ES-I3 (cell line): ENCODE data around the gene AXIN1.

Experiments
- H3K36me3 ChIP-seq: 2 replicates; pipeline ENCODE4 v1.6.1; 2013; ENCODE audit warnings: mild to moderate bottlenecking, low read length, control low read depth, moderate library complexity; ENCODE audit not compliant: insufficient read depth
- H3K4me1 ChIP-seq: 2 replicates; pipeline ENCODE4 v1.6.1; 2013; ENCODE audit warnings: mild to moderate bottlenecking, control low read depth, low read length; ENCODE audit not compliant: insufficient read depth
- H3K9ac ChIP-seq: 2 replicates; pipeline ENCODE4 v1.6.1; 2013; ENCODE audit warnings: low read depth, mild to moderate bottlenecking, low read length, moderate library complexity
- H3K9me3 ChIP-seq: 2 replicates; pipeline ENCODE4 v1.6.1; 2013; ENCODE audit warnings: mild to moderate bottlenecking, low read length, moderate library complexity; ENCODE audit not compliant: control insufficient read depth, insufficient read depth

The AXIN1 gene

DNA sequence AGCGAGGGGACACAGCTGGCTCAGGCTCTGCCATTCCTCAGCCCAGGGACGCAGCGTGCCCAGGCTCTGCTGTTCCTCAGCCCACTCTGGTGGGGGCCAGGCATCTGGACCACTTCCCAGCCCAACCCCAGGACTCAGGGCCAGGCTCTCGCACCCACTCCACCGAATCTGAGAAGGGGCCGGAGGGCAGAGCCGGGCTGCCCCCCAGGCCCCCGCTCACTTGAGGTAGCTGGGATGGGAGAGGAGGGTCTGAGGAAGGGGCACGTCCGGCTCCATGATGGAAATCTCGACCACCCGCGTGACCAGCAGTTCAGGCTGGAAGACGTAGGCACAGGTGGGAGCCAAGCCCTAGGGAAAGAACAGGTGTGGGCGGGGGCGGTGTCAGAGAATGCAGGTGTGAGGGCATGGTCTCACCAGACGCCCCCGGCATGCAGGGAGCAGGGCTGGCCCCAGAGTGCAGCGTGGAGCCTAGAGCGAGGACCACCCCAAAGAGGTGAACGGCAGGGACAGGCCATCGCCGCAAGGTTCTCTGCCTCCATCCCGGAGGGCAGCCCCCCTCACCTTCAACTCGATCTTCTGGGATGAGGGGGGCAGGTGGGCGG is 24.4 kb upstream of the AXIN1 start:
- peaks cover 6% of the 10 kb centered on the region for H3K36me3 ChIP-seq
- H3K4me1 ChIP-seq: peaks cover 8% of the 10 kb centered on the region
- H3K9ac ChIP-seq: no peak overlapping the region
- no peaks in the 10 kb centered on the region for H3K9me3 ChIP-seq

GRCh38 chr16:375927-376816 is 23.6 kb upstream of the AXIN1 start:
- Histone ChIP-seq H3K9me3 (no peaks in the 10 kb centered on the region), H3K9ac (no peak overlapping the region), H3K4me1 (peaks cover 8% of the 10 kb centered on the region), H3K36me3 (peaks cover 6% of the 10 kb centered on the region)

GRCh38 chr16:375212-375611 is 22.7 kb upstream of the AXIN1 start:
- Histone ChIP-seq H3K4me1 (peaks cover 8% of the 10 kb centered on the region), H3K9me3 (no peaks in the 10 kb centered on the region), H3K9ac (no peak overlapping the region), H3K36me3 (peaks cover 6% of the 10 kb centered on the region)

- Histone ChIP-seq H3K9ac (no peak overlapping the region), H3K36me3 (peaks cover 6% of the 10 kb centered on the region), H3K9me3 (no peaks in the 10 kb centered on the region), H3K4me1 (peaks cover 3% of the 10 kb centered on the region; the same call in 1 of the 2 replicates)
These were observed 22.0 kb upstream of the AXIN1 start for GRCh38 chr16:374616-374926.

DNA sequence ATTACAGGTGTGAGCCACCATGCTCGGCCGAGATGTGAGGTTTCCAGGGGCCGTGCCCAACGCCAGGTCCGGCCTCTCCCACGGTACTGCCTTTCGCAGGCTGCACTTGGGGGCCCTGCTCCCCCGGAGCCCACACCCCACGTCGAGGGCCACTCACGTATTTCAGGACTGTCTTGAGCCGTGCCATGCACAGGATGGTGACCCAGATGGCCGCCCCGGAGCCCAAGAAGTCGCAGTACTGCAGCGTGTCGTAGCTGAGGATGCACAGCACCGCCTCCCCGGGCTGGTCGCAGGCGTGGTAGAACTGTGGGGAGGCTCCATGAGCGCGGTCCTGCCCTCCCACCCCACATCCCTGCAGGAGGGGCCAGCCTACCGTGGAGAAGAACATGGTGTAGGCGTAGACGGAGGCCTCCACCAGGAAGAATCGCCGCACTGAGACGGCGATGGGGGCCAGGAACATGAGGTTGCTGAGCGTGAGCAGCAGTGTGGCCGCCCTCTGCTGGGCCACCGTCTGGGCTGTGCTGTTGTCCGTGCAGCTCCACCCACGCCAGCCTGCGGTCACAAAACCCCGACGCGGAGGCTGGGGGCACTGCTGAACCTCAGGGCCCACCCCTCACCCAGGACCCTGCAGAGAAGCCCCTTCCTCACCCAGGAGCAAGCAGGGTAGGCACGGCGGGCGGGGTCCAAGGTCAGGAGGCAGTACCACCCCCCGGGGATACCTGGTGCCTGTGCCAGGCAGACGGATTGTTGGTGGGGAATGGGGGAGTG is 21.5 kb upstream of the AXIN1 start:
- H3K36me3 ChIP-seq: peaks cover 6% of the 10 kb centered on the region
- no peak overlapping the region for H3K9ac ChIP-seq
- H3K9me3 ChIP-seq: no peaks in the 10 kb centered on the region

GRCh38 chr16:373020-373598 is 20.6 kb upstream of the AXIN1 start:
- Histone ChIP-seq H3K9me3 (no peaks in the 10 kb centered on the region), H3K4me1 (no peaks in the 10 kb centered on the region), H3K9ac (no peak overlapping the region), H3K36me3 (peaks cover 14% of the 10 kb centered on the region)

More for the DNA sequence above, 21.5 kb upstream of the AXIN1 start:
- no peaks in the 10 kb centered on the region for H3K4me1 ChIP-seq

DNA sequence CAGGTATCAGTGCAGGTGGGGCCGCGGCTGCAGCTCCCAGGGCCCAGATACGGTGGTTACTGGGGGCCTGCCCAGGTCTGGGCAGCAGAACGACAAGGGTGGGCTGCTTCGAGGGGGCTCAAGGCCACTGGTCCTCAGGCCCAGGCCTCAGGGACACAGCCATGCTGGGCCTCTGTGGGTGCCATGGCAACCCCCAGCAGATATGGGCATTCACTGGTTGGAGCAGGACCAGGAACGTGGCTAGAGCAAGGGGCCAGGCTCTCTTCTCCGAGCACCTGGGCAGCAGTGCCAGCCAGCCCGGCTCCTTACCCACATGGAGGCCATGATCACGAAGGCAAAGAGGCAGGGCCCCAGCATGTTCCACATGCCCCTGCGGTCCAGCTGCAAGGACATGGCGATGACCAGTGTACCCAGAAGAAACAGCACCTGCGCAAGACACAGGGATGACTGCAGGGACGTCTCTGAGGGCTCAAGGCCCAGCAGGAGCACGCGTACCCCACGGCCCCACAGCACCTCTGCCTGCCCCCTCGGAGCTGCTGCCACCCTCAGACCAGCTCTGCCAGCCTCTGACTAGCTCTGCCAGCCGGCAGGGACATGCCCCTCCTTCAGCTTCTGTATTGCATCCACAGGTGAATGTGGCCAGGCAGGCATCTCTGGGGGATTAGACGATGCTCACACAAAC is 19.9 kb upstream of the AXIN1 start:
- H3K36me3 ChIP-seq: peaks cover 19% of the 10 kb centered on the region
- H3K9me3 ChIP-seq: no peaks in the 10 kb centered on the region
- no peaks in the 10 kb centered on the region for H3K4me1 ChIP-seq
- no peak overlapping the region for H3K9ac ChIP-seq

DNA sequence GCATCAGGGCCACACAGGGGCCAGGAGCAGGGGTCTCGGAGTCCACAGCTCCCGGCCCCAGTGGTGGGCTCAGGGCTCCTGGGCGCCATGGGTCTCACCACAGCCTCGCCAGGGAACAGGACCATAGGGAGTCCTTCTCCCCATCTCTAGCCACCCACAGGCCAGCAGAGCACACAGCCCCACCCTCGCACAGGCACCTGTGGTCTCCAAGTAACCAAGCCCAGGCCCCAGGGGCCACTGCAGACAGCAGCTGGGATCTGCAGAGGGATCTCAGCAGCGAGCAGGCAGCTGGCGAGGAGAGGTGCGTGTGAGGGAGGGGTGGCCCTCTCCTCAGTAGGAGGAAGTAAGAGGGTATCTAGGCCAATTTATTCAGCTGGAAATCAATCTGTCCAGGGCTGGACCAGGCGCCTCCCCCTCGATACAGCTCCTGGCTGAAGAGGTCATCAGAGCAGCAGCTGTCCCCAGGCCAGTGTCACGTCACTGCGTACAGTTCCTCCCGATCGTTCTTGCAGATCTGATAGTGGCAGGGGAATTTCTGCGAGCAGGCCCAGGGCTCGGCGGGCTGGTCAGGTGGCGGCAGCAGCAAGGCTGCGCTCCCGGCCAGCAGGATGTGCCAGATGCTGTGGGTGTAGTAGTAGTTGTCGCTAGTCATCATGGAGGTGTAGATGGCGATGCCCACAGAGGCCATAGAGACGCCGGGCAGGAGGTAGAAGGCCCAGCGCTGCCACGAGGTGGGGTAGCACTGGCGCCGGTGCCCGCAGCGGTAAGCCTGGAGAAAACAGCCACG is 19.2 kb upstream of the AXIN1 start:
- Histone ChIP-seq H3K36me3 (peaks cover 19% of the 10 kb centered on the region), H3K9me3 (no peaks in the 10 kb centered on the region), H3K4me1 (no peaks in the 10 kb centered on the region), H3K9ac (no peak overlapping the region)

GRCh38 chr16:370979-371514 is 18.5 kb upstream of the AXIN1 start:
- Histone ChIP-seq H3K9me3 (no peaks in the 10 kb centered on the region), H3K4me1 (no peaks in the 10 kb centered on the region), H3K36me3 (peaks cover 19% of the 10 kb centered on the region), H3K9ac (peak overlapping the region; percentile 20; the same call in 1 of the 2 replicates)

GRCh38 chr16:370443-370842 is 17.9 kb upstream of the AXIN1 start, which contains the start of gene MRPL28:
MRPL28 (minus strand) TSS chr16:370538; CDS start chr16:370218, 320 bp downstream.
- Histone ChIP-seq H3K9me3 (no peaks in the 10 kb centered on the region), H3K36me3 (peaks cover 19% of the 10 kb centered on the region), H3K9ac (peak within 1 kb of the TSS; percentile 52), H3K4me1 (no peaks in the 10 kb centered on the region)

DNA sequence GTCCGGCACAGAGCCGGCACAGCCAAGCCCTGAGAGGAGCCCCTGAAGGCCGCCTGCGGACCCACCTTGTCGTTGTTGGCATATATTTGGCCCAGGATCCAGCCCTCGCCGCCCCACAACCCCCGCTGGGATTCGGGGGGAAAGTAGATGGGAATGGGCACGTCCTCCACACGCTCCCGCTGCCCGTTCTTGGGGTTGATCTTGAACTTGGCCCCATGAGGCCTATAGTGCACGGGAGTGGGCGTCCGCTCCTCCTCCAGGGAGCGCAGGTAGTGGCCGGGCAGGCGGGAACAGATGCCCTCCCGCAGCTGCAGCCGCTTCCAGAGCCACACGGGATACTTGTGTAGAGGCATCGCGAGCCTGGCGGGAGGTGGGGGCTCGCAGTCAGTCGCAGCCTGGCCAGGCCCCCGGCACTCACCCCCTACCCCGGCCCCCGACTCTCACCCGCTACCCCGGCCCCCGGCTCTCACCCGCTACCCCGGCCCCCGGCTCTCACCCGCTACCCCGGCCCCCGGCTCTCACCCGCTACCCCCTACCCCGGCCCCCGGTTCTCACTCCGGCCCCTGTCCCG is 17.4 kb upstream of the AXIN1 start:
- Histone ChIP-seq H3K9me3 (no peaks in the 10 kb centered on the region), H3K9ac (peak overlapping the region; percentile 52), H3K36me3 (peaks cover 19% of the 10 kb centered on the region), H3K4me1 (no peaks in the 10 kb centered on the region)

DNA sequence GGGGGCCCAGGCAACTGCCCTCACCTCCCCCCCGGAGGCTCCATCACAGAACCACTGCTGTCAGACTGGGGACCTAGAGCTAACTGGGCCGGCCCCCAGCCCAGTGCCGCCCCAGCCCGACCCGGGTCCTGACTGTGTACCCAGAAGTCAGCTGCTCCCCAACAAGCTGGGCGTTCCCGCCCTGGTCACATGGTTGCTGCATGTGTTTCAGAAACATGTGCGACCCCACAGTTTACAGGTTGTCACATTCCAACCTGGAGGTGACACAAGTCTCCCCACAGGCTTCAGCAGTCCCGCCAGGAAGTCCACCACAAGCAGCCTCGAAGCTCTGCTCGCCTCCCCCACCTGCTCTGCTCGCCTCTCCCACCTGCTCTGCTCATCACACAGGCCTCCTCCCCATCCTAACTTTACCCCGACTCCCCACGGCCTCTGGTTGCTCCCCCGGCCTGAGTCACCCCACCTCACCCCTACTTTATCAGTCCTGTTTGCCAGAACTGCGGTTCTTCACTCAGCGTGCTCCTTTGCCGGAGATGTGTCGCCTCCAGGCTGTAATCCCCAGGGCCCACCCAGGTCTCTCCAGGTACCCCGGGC is 16.8 kb upstream of the AXIN1 start:
- Histone ChIP-seq H3K4me1 (no peaks in the 10 kb centered on the region; the same call in 1 of the 2 replicates), H3K36me3 (peaks cover 13% of the 10 kb centered on the region; the same call in 1 of the 2 replicates), H3K9ac (peak overlapping the region; percentile 52; the same call in 1 of the 2 replicates), H3K9me3 (no peaks in the 10 kb centered on the region)
